Sigmoid colon (tissue), 7 donors: ENCODE results near the gene DIAPH1. TPM values are rescaled to one million over a fixed set of nuclear protein-coding genes. Genes with fewer than 3 reads are reported as not detected.

Experiments used
- DNase-seq: peaks from one replicate; pipeline ENCODE4 v3.0.0-alpha.2; 2019
- H3K27ac ChIP-seq, 4 donors: fragments of 200-600 bp; sonication (generic); one replicate each; pipeline ENCODE4 v1.5.1; 2016 to 2019; ENCODE audit warnings: mild to moderate bottlenecking in 1 of 4
- H3K27me3 ChIP-seq, 3 donors: fragments of 200-600 bp; sonication (generic); one replicate each; pipeline ENCODE4 v1.5.1; 2019; ENCODE audit warnings: mild to moderate bottlenecking in 1 of 3
- H3K36me3 ChIP-seq, 4 donors: fragments of 200-600 bp; sonication (generic); one replicate each; pipeline ENCODE4 v1.5.1; 2016 to 2019
- H3K4me1 ChIP-seq, 4 donors: fragments of 200-600 bp; sonication (generic); one replicate each; pipeline ENCODE4 v1.5.1; 2017 to 2019
- H3K4me3 ChIP-seq, 4 donors: fragments of 200-600 bp; sonication (generic); one replicate each; pipeline ENCODE4 v1.5.1; 2017 to 2019; ENCODE audit warnings: mild to moderate bottlenecking in 2 of 4, moderate library complexity in 1 of 4
- H3K9me3 ChIP-seq, 4 donors: fragments of 200-600 bp in 3 of 4; sonication (generic) in 3 of 4; one replicate each; pipeline versions ENCODE4 v1.5.1 to v1.6.1; 2013 to 2019
- EP300 ChIP-seq, 4 donors: sonication (generic); formaldehyde crosslinking; IDR thresholded peaks; one replicate each; pipeline ENCODE4 v1.6.1; 2017; ENCODE audit warnings: antibody characterized with exemption in 4 of 4
- POLR2A ChIP-seq, 2 donors: fragments of 450-650 bp; IDR thresholded peaks; one replicate each; pipeline ENCODE4 v1.6.1; 2016; ENCODE audit warnings: antibody characterized with exemption in 2 of 2, mild to moderate bottlenecking in 2 of 2, moderate library complexity in 2 of 2
- POLR2AphosphoS5 ChIP-seq, 4 donors: sonication (generic); formaldehyde crosslinking; IDR thresholded peaks; one replicate each; pipeline ENCODE4 v1.6.1; 2017; ENCODE audit warnings: antibody characterized with exemption in 4 of 4
- WGBS, 2 donors: extraction: QIAGEN DNeasy Blood & Tissue Kit; methylation state at CpG; one replicate each; pipeline ENCODE4 v1.1.7; 2013; 5-methylcytosine and 5-hydroxymethylcytosine counted together
- intact Hi-C: fragments of 100-400 bp; cut with DNase I; formaldehyde crosslinking; loops from one replicate; pipeline ENCODE4 v1.15.1; 2023
- polyA plus RNA-seq, 3 donors: library from polyadenylated mRNA; stranded (reverse); fragments of 200-250 nt; gene quantifications; one replicate each; pipeline ENCODE4 v1.2.3, GENCODE V29; 2013
- total RNA-seq, 4 donors: library from RNA; depleted of rRNA; stranded (reverse); fragments of >200 nt; gene quantifications; one replicate each; pipeline ENCODE4 v1.1.0, GENCODE V29; 2016
- TF ChIP-seq, protein P1 (sequence below), 4 experiments: fragments of 450-650 bp in 3 of 4; fragments of 200-600 bp in 1 of 4; IDR thresholded peaks; one replicate each; pipeline ENCODE4 v1.5.1; 2016 to 2019; ENCODE audit warnings: antibody characterized with exemption in 4 of 4, mild to moderate bottlenecking in 3 of 4, moderate library complexity in 2 of 4
- donor health status: healthy with polysubstance abuse.
- donor health status: Bipolar disorder and iron deficiency.
- donor health status: healthy.

The DIAPH1 gene
- total and polyA plus RNA-seq, 7 donors, result 14.4 to 105 (median 26.9) TPM

GRCh38 chr5:141489841-141490240 lies 129.0 kb downstream of the DIAPH1 start:
- Histone ChIP-seq H3K27me3 (no peaks in the 10 kb centered on the region), H3K4me1 (peaks cover 0 to 68% (median 43%) of the 10 kb centered on the region in 4 donors)
- intact Hi-C loops, result no loop called here

GRCh38 chr5:141488591-141489561 lies 129.9 kb downstream of the DIAPH1 start, which contains the start of gene PCDHGC5:
PCDHGC5 (plus strand) TSS chr5:141489081; CDS start chr5:141489241, 160 bp downstream.
- WGBS, 2 donors, result 74 to 86% methylated on average over 14 of the region's 14 CpGs
- Histone ChIP-seq H3K36me3 (peaks cover 0 to 35% (median 4%) of the 10 kb centered on the region in 4 donors), H3K27ac (peak within 1 kb of the TSS in 1 of 4 donors; percentile 59), H3K4me1 (peaks cover 0 to 69% (median 43%) of the 10 kb centered on the region in 4 donors), H3K27me3 (no peaks in the 10 kb centered on the region), H3K9me3 (no peaks in the 10 kb centered on the region), H3K4me3 (no peak within 1 kb of the TSS)
- intact Hi-C loops, result no loop called here
- no peak for DNase-seq
- TF ChIP-seq EP300 (IDR thresholded peaks at IDR 0.05) (no peak), POLR2A (IDR thresholded peaks at IDR 0.05) (no peak), POLR2AphosphoS5 (IDR thresholded peaks at IDR 0.05) (no peak)
- TF ChIP-seq, protein P1, sequence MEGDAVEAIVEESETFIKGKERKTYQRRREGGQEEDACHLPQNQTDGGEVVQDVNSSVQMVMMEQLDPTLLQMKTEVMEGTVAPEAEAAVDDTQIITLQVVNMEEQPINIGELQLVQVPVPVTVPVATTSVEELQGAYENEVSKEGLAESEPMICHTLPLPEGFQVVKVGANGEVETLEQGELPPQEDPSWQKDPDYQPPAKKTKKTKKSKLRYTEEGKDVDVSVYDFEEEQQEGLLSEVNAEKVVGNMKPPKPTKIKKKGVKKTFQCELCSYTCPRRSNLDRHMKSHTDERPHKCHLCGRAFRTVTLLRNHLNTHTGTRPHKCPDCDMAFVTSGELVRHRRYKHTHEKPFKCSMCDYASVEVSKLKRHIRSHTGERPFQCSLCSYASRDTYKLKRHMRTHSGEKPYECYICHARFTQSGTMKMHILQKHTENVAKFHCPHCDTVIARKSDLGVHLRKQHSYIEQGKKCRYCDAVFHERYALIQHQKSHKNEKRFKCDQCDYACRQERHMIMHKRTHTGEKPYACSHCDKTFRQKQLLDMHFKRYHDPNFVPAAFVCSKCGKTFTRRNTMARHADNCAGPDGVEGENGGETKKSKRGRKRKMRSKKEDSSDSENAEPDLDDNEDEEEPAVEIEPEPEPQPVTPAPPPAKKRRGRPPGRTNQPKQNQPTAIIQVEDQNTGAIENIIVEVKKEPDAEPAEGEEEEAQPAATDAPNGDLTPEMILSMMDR (IDR thresholded peaks at IDR 0.05), result no peak

More at GRCh38 chr5:141489841-141490240, 129.0 kb downstream of the DIAPH1 start:
- Histone ChIP-seq H3K9me3 (no peaks in the 10 kb centered on the region), H3K27ac (peak overlapping the region in 1 of 4 donors; percentile 59), H3K36me3 (peaks cover 0 to 35% (median 4%) of the 10 kb centered on the region in 4 donors), H3K4me3 (no peak overlapping the region)
- TF ChIP-seq, protein P1 (IDR thresholded peaks at IDR 0.05), result no peak
- TF ChIP-seq POLR2AphosphoS5 (IDR thresholded peaks at IDR 0.05) (no peak), EP300 (IDR thresholded peaks at IDR 0.05) (no peak), POLR2A (IDR thresholded peaks at IDR 0.05) (no peak)
- WGBS, 2 donors, result 91 to 92% methylated on average over 10 of the region's 10 CpGs
- DNase-seq, result no peak

DNA sequence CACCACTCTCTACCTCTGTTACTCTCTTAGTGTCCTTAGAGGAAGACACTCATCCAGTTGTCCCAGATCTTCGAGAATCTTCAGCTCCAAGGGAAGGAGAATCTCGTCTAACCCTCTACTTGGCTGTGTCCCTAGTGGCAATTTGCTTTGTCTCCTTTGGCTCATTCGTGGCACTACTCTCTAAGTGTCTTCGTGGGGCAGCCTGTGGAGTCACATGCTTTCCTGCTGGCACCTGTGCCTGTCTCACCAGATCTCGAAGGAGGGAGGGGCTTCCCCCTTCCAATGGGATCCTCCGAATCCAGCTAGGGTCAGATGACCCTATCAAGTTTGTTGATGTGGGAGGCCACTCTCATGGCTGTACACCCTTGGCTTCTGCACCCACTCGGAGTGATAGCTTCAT lies 131.7 kb downstream of the DIAPH1 start:
- Histone ChIP-seq H3K4me3 (no peak overlapping the region), H3K9me3 (no peaks in the 10 kb centered on the region), H3K27ac (no peak overlapping the region), H3K36me3 (peaks cover 0 to 30% (median 4%) of the 10 kb centered on the region in 4 donors), H3K27me3 (no peaks in the 10 kb centered on the region), H3K4me1 (peaks cover 0 to 67% (median 38%) of the 10 kb centered on the region in 4 donors)
- TF ChIP-seq, protein P1 (IDR thresholded peaks at IDR 0.05), result no peak
- no peak for TF ChIP-seq POLR2AphosphoS5 (IDR thresholded peaks at IDR 0.05)
- TF ChIP-seq POLR2A (IDR thresholded peaks at IDR 0.05), result no peak
- no peak for TF ChIP-seq EP300 (IDR thresholded peaks at IDR 0.05)
- intact Hi-C loops, result no loop called here
- no peak for DNase-seq
- 88 to 92% methylated on average over 7 of the region's 7 CpGs for WGBS, 2 donors

DNA sequence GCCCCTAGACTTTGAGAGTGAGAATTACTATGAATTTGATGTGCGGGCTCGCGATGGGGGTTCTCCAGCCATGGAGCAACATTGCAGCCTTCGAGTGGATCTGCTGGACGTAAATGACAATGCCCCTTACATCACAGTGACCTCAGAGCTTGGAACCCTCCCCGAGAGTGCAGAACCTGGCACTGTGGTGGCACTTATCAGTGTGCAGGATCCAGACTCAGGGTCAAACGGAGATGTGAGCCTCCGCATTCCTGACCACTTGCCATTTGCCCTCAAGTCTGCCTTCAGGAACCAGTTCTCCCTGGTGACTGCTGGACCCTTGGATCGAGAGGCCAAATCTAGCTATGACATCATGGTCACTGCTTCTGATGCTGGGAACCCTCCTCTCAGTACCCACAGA lies 132.7 kb downstream of the DIAPH1 start:
- H3K9me3 ChIP-seq, result no peaks in the 10 kb centered on the region
- no peak overlapping the region for H3K4me3 ChIP-seq
- intact Hi-C loops, result no loop called here
- H3K27me3 ChIP-seq, result no peaks in the 10 kb centered on the region
- no peak overlapping the region for H3K27ac ChIP-seq
- WGBS, 2 donors, result 92 to 95% methylated on average over 9 of the region's 9 CpGs
- no peak for DNase-seq
- peaks cover 0 to 21% (median 3%) of the 10 kb centered on the region in 4 donors for H3K36me3 ChIP-seq
- H3K4me1 ChIP-seq, result peaks cover 0 to 73% (median 42%) of the 10 kb centered on the region in 4 donors
- TF ChIP-seq EP300 (IDR thresholded peaks at IDR 0.05) (no peak), POLR2A (IDR thresholded peaks at IDR 0.05) (no peak), POLR2AphosphoS5 (IDR thresholded peaks at IDR 0.05) (no peak)
- TF ChIP-seq, protein P1 (IDR thresholded peaks at IDR 0.05), result no peak
